NCI-H82 (cell line): ENCODE results near the gene GOLGA5.
"Not testable (repeated sequence)": the region's sequence is repeated elsewhere in the genome, so short reads cannot be mapped to it uniquely, and the experiment has no call there.

Source experiments
- DNase-seq: peaks from one replicate; lab custom pipeline; 2025; lab: John Stamatoyannopoulos, UW

The GOLGA5 gene, protein sequence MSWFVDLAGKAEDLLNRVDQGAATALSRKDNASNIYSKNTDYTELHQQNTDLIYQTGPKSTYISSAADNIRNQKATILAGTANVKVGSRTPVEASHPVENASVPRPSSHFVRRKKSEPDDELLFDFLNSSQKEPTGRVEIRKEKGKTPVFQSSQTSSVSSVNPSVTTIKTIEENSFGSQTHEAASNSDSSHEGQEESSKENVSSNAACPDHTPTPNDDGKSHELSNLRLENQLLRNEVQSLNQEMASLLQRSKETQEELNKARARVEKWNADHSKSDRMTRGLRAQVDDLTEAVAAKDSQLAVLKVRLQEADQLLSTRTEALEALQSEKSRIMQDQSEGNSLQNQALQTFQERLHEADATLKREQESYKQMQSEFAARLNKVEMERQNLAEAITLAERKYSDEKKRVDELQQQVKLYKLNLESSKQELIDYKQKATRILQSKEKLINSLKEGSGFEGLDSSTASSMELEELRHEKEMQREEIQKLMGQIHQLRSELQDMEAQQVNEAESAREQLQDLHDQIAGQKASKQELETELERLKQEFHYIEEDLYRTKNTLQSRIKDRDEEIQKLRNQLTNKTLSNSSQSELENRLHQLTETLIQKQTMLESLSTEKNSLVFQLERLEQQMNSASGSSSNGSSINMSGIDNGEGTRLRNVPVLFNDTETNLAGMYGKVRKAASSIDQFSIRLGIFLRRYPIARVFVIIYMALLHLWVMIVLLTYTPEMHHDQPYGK

GRCh38 chr14:92793709-92794546 is at the start of gene GOLGA5:
TSS of gene GOLGA5 (plus strand) at chr14:92794305. CDS start at chr14:92797438, 3,133 bp downstream.
- peak; percentile 99 for DNase-seq

DNA sequence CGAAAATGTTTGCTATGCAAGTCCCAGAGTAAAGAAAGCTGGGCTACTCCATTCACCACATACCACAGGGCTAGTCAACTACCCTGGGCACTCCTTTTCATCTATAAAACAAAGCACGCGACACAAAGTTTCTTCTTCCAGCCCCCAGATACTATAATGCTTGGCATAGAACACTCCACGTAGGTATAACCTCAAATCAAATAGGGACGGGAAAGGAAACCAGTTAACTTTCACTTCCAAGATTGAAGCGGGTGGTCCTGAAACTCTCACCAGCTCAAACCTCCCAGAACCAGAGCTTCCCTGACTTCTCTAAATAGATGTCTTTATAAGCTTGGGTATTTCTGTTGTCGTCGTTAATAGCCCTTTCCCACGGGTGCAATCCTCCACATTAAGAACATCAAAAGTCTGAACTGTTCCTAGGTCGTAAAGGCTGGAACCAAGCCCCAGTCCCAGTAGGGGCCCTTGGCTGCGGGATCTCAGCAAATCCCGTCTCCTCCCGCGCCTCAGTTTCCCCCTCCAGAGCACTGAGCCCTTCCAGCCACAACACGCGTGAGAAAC is 46.3 kb upstream of the GOLGA5 start:
- DNase-seq = no peak

GRCh38 chr14:92748259-92749016 is 45.7 kb upstream of the GOLGA5 start, which contains the start of gene LGMN:
TSS of gene LGMN (minus strand) at chr14:92748627. CDS start at chr14:92732786, 15,841 bp downstream.
- peak; percentile 98 for DNase-seq

GRCh38 chr14:92750222-92750728 is 43.8 kb upstream of the GOLGA5 start:
- not testable (repeated sequence) for DNase-seq

GRCh38 chr14:92750994-92751400 is 43.1 kb upstream of the GOLGA5 start:
- no peak for DNase-seq

DNA sequence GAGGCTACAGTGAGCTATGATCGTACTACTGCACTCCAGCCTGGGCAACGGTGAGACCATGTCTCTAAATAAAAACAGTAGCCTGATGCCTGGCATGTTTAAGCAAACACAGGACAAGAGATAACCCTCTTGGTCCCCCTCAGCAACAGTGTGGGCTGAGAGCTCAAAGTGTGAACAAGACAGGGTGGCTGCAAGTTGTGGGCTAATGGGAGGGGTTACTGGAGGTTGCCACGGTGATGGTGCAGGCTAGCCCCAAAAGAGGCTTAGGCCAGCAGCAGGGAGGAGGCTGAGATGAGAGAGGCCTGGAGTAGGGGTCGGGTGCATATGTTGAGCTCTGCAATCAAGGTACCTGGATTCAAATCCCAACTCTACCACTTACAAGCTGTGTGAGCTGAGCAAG is 42.3 kb upstream of the GOLGA5 start:
- DNase-seq = peak; percentile 54

DNA sequence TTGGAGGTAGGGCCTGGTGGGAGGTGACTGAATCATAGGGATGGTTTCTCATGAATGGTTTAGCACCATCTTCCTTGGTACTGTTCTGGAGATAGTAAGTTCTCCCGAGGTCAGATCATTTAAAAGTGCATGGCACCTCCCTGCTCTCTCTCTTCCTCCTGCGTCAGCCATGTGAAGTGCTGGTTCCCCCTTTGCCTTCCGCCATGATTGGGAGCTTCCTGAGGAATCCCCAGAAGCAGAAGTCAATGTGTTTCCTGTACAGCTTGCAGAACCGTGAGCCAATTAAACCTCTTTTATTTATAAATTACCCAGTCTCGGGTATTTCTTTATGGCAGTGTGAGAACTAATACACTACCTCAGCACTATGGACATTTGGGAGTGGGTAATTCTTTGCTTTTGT is 40.9 kb upstream of the GOLGA5 start:
- no peak for DNase-seq

DNA sequence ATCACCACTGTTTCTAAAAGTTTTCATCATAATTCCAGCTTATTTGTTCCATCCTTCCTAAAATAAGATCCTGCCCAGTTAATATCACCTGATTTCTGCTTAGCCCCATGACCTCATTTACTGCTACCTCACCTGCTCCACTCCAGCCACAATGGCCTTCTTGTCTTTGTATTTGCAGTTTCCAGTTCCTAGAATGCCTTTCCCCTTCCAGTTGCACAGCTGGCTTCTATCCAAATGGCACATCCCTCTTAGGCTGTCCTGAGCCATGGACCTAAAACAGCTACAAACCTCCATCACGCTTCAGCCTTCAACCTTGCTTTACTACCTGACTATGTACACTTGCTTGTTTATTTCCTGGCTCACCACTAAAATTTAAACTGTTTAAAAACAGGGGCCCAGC is 39.1 kb upstream of the GOLGA5 start:
- no peak for DNase-seq

- DNase-seq = no peak
Observed at GRCh38 chr14:92755495-92755894, 38.6 kb upstream of the GOLGA5 start.

DNA sequence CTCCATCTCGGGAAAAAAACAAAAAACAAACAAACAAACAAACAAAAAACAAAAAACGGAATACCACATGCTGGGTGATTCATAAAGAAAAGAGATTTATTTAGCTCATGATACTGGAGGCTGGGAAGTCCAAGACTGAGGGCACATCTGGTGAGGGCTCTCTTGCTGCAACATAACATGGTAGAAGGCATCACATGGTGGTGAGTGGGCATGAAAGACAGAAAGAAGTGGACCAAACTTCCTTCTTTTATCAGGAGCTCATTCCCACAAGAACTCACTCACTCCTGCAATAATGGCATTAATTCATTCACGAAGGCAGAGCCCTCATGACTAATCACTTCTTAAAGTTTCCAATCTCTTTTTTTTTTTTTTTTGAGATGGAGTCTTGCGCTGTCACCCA is 37.7 kb upstream of the GOLGA5 start:
- DNase-seq = no peak

- DNase-seq = peak; percentile 96
Observed at GRCh38 chr14:92759300-92759678, 34.8 kb upstream of the GOLGA5 start.

GRCh38 chr14:92759679-92760523 is 34.2 kb upstream of the GOLGA5 start:
- DNase-seq = peak; percentile 8

GRCh38 chr14:92760524-92760805 is 33.6 kb upstream of the GOLGA5 start:
- no peak for DNase-seq

GRCh38 chr14:92763666-92764631 is 30.2 kb upstream of the GOLGA5 start:
- peak; percentile 26 for DNase-seq

DNA sequence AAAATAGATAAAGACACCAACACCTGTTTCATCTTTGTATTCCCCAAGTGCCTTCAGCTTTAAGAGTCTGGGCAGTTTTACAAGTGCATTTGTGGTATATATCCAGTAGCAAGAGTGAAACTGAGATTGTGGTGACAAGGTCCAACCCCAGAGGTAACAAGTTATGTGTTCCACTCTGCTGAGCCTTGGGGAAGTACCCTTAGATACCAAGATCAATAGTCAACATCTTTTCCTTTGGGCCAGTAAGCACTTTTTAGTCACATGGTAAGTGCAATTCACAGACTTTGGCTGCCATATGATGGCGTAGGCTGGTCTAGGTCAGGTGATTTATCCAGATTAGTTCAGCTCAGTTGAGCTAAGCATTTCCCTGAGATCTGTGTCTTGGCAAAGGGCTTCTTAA is 25.9 kb upstream of the GOLGA5 start:
- peak; percentile 66 for DNase-seq

- DNase-seq = no peak
Observed at GRCh38 chr14:92768795-92769194, 25.3 kb upstream of the GOLGA5 start.

- DNase-seq = no peak
Observed at GRCh38 chr14:92770484-92770883, 23.6 kb upstream of the GOLGA5 start.

GRCh38 chr14:92774572-92774971 is 19.5 kb upstream of the GOLGA5 start:
- no peak for DNase-seq

DNA sequence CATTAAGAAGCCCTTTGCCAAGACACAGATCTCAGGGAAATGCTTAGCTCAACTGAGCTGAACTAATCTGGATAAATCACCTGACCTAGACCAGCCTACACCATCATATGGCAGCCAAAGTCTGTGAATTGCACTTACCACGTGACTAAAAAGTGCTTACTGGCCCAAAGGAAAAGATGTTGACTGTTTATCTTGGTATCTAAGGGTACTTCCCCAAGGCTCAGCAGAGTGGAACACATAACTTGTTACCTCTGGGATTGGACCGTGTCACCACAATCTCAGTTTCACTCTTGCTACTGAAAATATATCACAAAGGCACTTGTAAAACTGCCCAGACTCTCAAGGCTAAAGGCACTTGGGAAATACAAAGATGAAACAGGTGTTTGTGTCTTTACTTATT is 18.8 kb upstream of the GOLGA5 start:
- peak; percentile 56 for DNase-seq
